NT2/D1 (cell line): ENCODE data around the gene MYNN.

Experiments
- DNase-seq: peaks from one replicate; pipeline ENCODE4 v3.0.0-alpha.2; 2011; ENCODE audit warnings: low read depth, low spot score
- H3K27me3 ChIP-seq: 2 replicates; pipeline ENCODE4 v1.6.0; 2011; ENCODE audit warnings: mild to moderate bottlenecking; ENCODE audit not compliant: insufficient read length, insufficient read depth
- H3K36me3 ChIP-seq: 2 replicates; pipeline ENCODE4 v1.6.1; 2011; ENCODE audit warnings: mild to moderate bottlenecking, low read length, mixed read lengths; ENCODE audit not compliant: insufficient read depth, insufficient read length
- H3K4me1 ChIP-seq: 2 replicates; pipeline ENCODE4 v1.5.1; 2011; ENCODE audit not compliant: insufficient read depth, insufficient read length
- H3K4me3 ChIP-seq: 2 replicates; pipeline ENCODE4 v1.5.1; 2011; ENCODE audit warnings: low read depth; ENCODE audit not compliant: insufficient read length
- H3K9ac ChIP-seq: 2 replicates; pipeline ENCODE4 v1.6.0; 2011; ENCODE audit warnings: low read depth; ENCODE audit not compliant: insufficient read length
- H3K9me3 ChIP-seq: 2 replicates; pipeline ENCODE4 v1.5.1; 2011; ENCODE audit warnings: mild to moderate bottlenecking, low read length; ENCODE audit not compliant: insufficient read depth
- SUZ12 ChIP-seq: IDR thresholded peaks from 2 replicates; pipeline ENCODE4 v1.6.1; 2011; ENCODE audit not compliant: insufficient read length, insufficient read depth; ENCODE audit errors: extremely low read depth
- YY1 ChIP-seq: IDR thresholded peaks from 2 replicates; pipeline ENCODE4 v1.6.1; 2011; ENCODE audit not compliant: insufficient read length, insufficient read depth
- ZNF274 ChIP-seq: IDR thresholded peaks from 2 replicates; pipeline ENCODE4 v1.6.1; 2011; ENCODE audit warnings: mild to moderate bottlenecking, low read depth, low read length

MYNN gene

DNA sequence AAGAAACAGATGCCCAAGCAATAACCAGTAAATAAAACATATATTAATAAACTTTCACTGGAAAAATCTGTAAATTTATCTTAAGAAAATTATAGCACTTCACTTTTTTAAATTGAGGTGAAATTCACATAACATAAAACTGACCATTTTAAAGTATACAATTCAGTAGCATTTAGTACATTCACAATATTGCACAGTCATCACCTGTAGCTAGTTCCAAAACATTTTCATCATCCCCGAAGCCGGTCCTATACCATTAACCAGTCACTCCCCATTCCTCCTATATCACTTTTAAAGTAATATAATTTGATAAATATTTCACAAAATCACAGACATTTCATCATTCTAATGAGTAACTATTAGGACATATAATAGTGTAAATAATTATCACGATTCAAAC lies 31.5 kb downstream of the MYNN start:
- no peak for DNase-seq
- no peaks in the 10 kb centered on the region for H3K4me1 ChIP-seq
- no peaks in the 10 kb centered on the region for H3K9me3 ChIP-seq
- no peak overlapping the region for H3K9ac ChIP-seq
- no peak for TF ChIP-seq ZNF274
- TF ChIP-seq YY1: no peak
- no peak for TF ChIP-seq SUZ12
- H3K4me3 ChIP-seq: no peak overlapping the region
- no peaks in the 10 kb centered on the region for H3K27me3 ChIP-seq
- peaks cover 15% of the 10 kb centered on the region for H3K36me3 ChIP-seq

- no peak overlapping the region for H3K9ac ChIP-seq
- no peak for TF ChIP-seq SUZ12
- no peak for TF ChIP-seq ZNF274
- no peak for TF ChIP-seq YY1
- DNase-seq: no peak
- peaks cover 2% of the 10 kb centered on the region for H3K27me3 ChIP-seq
- H3K9me3 ChIP-seq: no peaks in the 10 kb centered on the region
- peaks cover 3% of the 10 kb centered on the region for H3K36me3 ChIP-seq
- peaks cover 5% of the 10 kb centered on the region for H3K4me1 ChIP-seq
- H3K4me3 ChIP-seq: no peak overlapping the region
Observed at GRCh38 chr3:169809230-169809795, 36.1 kb downstream of the MYNN start.

- Histone ChIP-seq H3K9me3 (peaks cover 12% of the 10 kb centered on the region), H3K4me3 (peak overlapping the region; percentile 85), H3K9ac (peak overlapping the region; percentile 86), H3K27me3 (peaks cover 2% of the 10 kb centered on the region), H3K36me3 (no peaks in the 10 kb centered on the region), H3K4me1 (peaks cover 5% of the 10 kb centered on the region)
- DNase-seq: no peak
- TF ChIP-seq YY1 (no peak), ZNF274 (no peak), SUZ12 (no peak)
Observed at GRCh38 chr3:169811631-169812331, 38.6 kb downstream of the MYNN start.

GRCh38 chr3:169812332-169813235 lies 39.4 kb downstream of the MYNN start, which contains the start of the genes LRRC34 and LRRIQ4:
Gene LRRC34, minus strand, starts transcription at chr3:169812904. Its CDS starts 356 bp downstream, at chr3:169812548.
Gene LRRIQ4, plus strand, starts transcription at chr3:169812870. Its CDS starts 9,052 bp downstream, at chr3:169821922.
- peaks cover 5% of the 10 kb centered on the region for H3K4me1 ChIP-seq
- H3K9me3 ChIP-seq: peaks cover 12% of the 10 kb centered on the region
- no peak for TF ChIP-seq SUZ12
- TF ChIP-seq ZNF274: no peak
- no peak for TF ChIP-seq YY1
- peak within 1 kb of the TSS; percentile 86 for H3K9ac ChIP-seq
- peaks cover 2% of the 10 kb centered on the region for H3K27me3 ChIP-seq
- peak; percentile 89 for DNase-seq
- H3K36me3 ChIP-seq: no peaks in the 10 kb centered on the region
- peak within 1 kb of the TSS; percentile 85 for H3K4me3 ChIP-seq

- peak overlapping the region; percentile 85 for H3K4me3 ChIP-seq
- peaks cover 2% of the 10 kb centered on the region for H3K27me3 ChIP-seq
- TF ChIP-seq YY1 (no peak), SUZ12 (no peak), ZNF274 (no peak)
- peaks cover 12% of the 10 kb centered on the region for H3K9me3 ChIP-seq
- H3K36me3 ChIP-seq: no peaks in the 10 kb centered on the region
- no peak for DNase-seq
- no peak overlapping the region for H3K9ac ChIP-seq
- peaks cover 5% of the 10 kb centered on the region for H3K4me1 ChIP-seq
Observed at GRCh38 chr3:169813278-169813677, 40.1 kb downstream of the MYNN start.

GRCh38 chr3:169813757-169814517 lies 40.7 kb downstream of the MYNN start:
- TF ChIP-seq ZNF274: no peak
- TF ChIP-seq SUZ12: no peak
- TF ChIP-seq YY1: no peak
- peaks cover 12% of the 10 kb centered on the region for H3K9me3 ChIP-seq
- peaks cover 5% of the 10 kb centered on the region for H3K4me1 ChIP-seq
- DNase-seq: no peak
- no peak overlapping the region for H3K9ac ChIP-seq
- H3K4me3 ChIP-seq: no peak overlapping the region
- no peaks in the 10 kb centered on the region for H3K36me3 ChIP-seq
- H3K27me3 ChIP-seq: peaks cover 2% of the 10 kb centered on the region
